ENCODE data around the gene HECW1. TPM values are rescaled to one million over a fixed set of nuclear protein-coding genes. Genes with fewer than 3 reads are reported as not detected.

Gene HECW1
- polyA plus RNA-seq, 1 donor (not counting 4 experiments of a cell fraction or from before 2014, with no cell fraction given), result not detected

DNA sequence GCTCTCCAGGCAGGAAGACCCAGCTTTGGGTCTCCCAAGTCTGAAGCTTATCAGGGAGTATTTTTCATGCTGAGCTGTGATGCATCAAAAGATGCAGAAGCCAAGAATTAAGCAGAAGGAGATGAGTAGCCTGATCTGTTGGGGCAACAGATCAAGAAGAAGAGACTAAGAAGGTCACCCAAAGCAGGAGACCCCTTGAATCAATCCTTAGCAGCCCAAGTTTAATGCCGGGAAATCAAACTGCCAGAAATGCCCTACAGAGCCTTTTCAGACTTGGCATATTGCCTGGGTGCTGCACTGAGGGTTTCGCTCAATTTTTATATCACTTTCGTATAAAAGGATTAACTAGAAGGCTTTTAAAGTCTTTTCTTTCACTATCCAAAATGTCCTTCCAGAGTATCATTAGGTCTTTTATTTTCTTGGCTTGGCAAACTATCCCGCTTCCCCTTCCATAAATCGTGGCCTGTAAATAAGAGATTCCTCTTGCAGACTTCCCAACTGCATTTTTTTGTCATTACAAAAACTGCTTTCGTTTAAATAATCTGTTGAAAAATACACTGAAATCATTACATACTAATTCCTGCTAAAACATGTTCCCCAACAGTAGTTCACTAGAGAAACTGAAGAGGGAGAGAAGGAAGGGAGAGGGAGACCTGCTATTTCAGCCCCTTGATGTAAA is 421.5 kb downstream of the HECW1 start:
- no peak for DNase-seq (ENCODE audit: low read depth, low spot score)
- Histone ChIP-seq H3K9me1 (ENCODE audit: control insufficient read depth, extremely low read depth, insufficient read depth, low read length) (no peaks in the 10 kb centered on the region), H3K27me3 (ENCODE audit: control insufficient read depth, extremely low read depth, insufficient read depth, low read length) (peaks cover 7% of the 10 kb centered on the region), H3K4me3 (ENCODE audit: control insufficient read depth in 2 of 3, extremely low read depth in 1 of 3, insufficient read depth in 2 of 3, low read depth in 1 of 3, low read length in 3 of 3) (no peak overlapping the region), H2AFZ (ENCODE audit: control insufficient read depth, low read length) (no peak overlapping the region), H3K9me3 (ENCODE audit: control insufficient read depth, low read depth, low read length) (no peaks in the 10 kb centered on the region), H4K20me1 (ENCODE audit: control insufficient read depth, extremely low read depth, insufficient read depth, low read length) (no peaks in the 10 kb centered on the region), H3K4me2 (ENCODE audit: control insufficient read depth, extremely low read depth, insufficient read depth, low read depth, low read length) (no peak overlapping the region), H3K9ac (ENCODE audit: control insufficient read depth, extremely low read depth, insufficient read depth, low read length) (no peak overlapping the region), H3K27ac (ENCODE audit: control insufficient read depth, insufficient read depth, low read length) (no peak overlapping the region), H3K36me3 (ENCODE audit: control insufficient read depth in 2 of 2, extremely low read depth in 1 of 2, insufficient read depth in 2 of 2, low read length in 2 of 2) (no peaks in the 10 kb centered on the region), H3K4me1 (ENCODE audit: control insufficient read depth, extremely low read depth, insufficient read depth, low read length) (peaks cover 16% of the 10 kb centered on the region), H3K79me2 (ENCODE audit: control insufficient read depth, insufficient read depth, low read length) (no peaks in the 10 kb centered on the region)
- dilution Hi-C loops (cut with MboI; ENCODE audit: extremely low pct_ligation_motif_present, low sequenced_read_pairs), result no loop called here
- no peak for TF ChIP-seq EZH2 (IDR thresholded peaks at IDR 0.05; ENCODE audit: low read length)
- TF ChIP-seq, protein P1, sequence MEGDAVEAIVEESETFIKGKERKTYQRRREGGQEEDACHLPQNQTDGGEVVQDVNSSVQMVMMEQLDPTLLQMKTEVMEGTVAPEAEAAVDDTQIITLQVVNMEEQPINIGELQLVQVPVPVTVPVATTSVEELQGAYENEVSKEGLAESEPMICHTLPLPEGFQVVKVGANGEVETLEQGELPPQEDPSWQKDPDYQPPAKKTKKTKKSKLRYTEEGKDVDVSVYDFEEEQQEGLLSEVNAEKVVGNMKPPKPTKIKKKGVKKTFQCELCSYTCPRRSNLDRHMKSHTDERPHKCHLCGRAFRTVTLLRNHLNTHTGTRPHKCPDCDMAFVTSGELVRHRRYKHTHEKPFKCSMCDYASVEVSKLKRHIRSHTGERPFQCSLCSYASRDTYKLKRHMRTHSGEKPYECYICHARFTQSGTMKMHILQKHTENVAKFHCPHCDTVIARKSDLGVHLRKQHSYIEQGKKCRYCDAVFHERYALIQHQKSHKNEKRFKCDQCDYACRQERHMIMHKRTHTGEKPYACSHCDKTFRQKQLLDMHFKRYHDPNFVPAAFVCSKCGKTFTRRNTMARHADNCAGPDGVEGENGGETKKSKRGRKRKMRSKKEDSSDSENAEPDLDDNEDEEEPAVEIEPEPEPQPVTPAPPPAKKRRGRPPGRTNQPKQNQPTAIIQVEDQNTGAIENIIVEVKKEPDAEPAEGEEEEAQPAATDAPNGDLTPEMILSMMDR (optimal IDR thresholded peaks at IDR 0.05 in 1 of 3, IDR thresholded peaks at IDR 0.05 in 1 of 3, conservative IDR thresholded peaks at IDR 0.05 in 1 of 3; ENCODE audit: extremely low read depth in 1 of 3, insufficient read depth in 2 of 3, low read length in 3 of 3), result no peak
- peak; percentile 74 for FAIRE-seq

DNA sequence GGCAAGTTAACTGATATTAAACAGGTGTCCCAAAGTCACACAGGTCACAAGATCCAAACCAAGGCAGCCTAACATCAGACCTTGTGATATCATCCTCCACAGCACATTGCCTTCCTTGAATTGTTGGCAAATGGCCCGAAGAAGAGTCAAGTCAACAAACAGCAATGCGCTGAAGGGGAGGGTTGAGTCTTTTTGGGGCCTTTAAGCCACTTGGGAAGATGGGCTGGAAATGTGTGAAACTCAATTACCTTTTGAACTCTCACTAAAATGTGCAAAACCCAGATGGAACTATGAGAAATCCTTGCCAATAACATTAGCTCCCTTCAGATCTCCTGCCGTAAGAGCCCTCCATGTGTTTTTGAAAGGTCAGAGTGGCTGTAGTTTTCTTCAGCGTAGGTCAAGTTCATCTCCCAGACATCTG is 422.6 kb downstream of the HECW1 start:
- H3K27ac ChIP-seq (ENCODE audit: control insufficient read depth, insufficient read depth, low read length), result no peak overlapping the region
- no peak overlapping the region for H2AFZ ChIP-seq (ENCODE audit: control insufficient read depth, low read length)
- dilution Hi-C loops (cut with MboI; ENCODE audit: extremely low pct_ligation_motif_present, low sequenced_read_pairs), result no loop called here
- DNase-seq (ENCODE audit: low read depth, low spot score) (no peak), FAIRE-seq (peak; percentile 56)
- peaks cover 7% of the 10 kb centered on the region for H3K27me3 ChIP-seq (ENCODE audit: control insufficient read depth, extremely low read depth, insufficient read depth, low read length)
- no peak overlapping the region for H3K4me2 ChIP-seq (ENCODE audit: control insufficient read depth, extremely low read depth, insufficient read depth, low read depth, low read length)
- H3K9me3 ChIP-seq (ENCODE audit: control insufficient read depth, low read depth, low read length), result no peaks in the 10 kb centered on the region
- H3K9me1 ChIP-seq (ENCODE audit: control insufficient read depth, extremely low read depth, insufficient read depth, low read length), result no peaks in the 10 kb centered on the region
- no peak for TF ChIP-seq EZH2 (IDR thresholded peaks at IDR 0.05; ENCODE audit: low read length)
- TF ChIP-seq, protein P1 (optimal IDR thresholded peaks at IDR 0.05 in 1 of 3, IDR thresholded peaks at IDR 0.05 in 1 of 3, conservative IDR thresholded peaks at IDR 0.05 in 1 of 3; ENCODE audit: extremely low read depth in 1 of 3, insufficient read depth in 2 of 3, low read length in 3 of 3), result no peak
- H3K4me1 ChIP-seq (ENCODE audit: control insufficient read depth, extremely low read depth, insufficient read depth, low read length), result peaks cover 16% of the 10 kb centered on the region
- H3K36me3 ChIP-seq (ENCODE audit: control insufficient read depth in 2 of 2, extremely low read depth in 1 of 2, insufficient read depth in 2 of 2, low read length in 2 of 2), result no peaks in the 10 kb centered on the region
- no peaks in the 10 kb centered on the region for H3K79me2 ChIP-seq (ENCODE audit: control insufficient read depth, insufficient read depth, low read length)
- H3K9ac ChIP-seq (ENCODE audit: control insufficient read depth, extremely low read depth, insufficient read depth, low read length), result no peak overlapping the region
- no peak overlapping the region for H3K4me3 ChIP-seq (ENCODE audit: control insufficient read depth in 2 of 3, extremely low read depth in 1 of 3, insufficient read depth in 2 of 3, low read depth in 1 of 3, low read length in 3 of 3)
- H4K20me1 ChIP-seq (ENCODE audit: control insufficient read depth, extremely low read depth, insufficient read depth, low read length), result no peaks in the 10 kb centered on the region

All from keratinocyte (primary cell).